BE2C (cell line): ENCODE measurements around the gene HTT-AS.

Experiments used
- DNase-seq: peaks from one replicate; pipeline ENCODE4 v3.0.0-alpha.2; 2020
- H3K27me3 ChIP-seq: fragments of 250-450 bp; sonication (Bioruptor Pico); 2 replicates; pipeline ENCODE4 v1.5.1; 2020; ENCODE audit warnings: mild to moderate bottlenecking
- H3K36me3 ChIP-seq: fragments of 250-450 bp; sonication (Bioruptor Pico); 2 replicates; pipeline ENCODE4 v1.5.1; 2020; ENCODE audit warnings: mild to moderate bottlenecking
- H3K4me1 ChIP-seq: fragments of 250-450 bp; sonication (Bioruptor Pico); 2 replicates; pipeline ENCODE4 v1.5.1; 2020
- H3K4me3 ChIP-seq: 2 replicates; pipeline ENCODE4 v1.5.1; 2011; ENCODE audit warnings: low read depth, low read length
- H3K9me3 ChIP-seq: fragments of 250-450 bp; sonication (Bioruptor Pico); 2 replicates; pipeline ENCODE4 v1.5.1; 2020
- CTCF ChIP-seq: IDR thresholded peaks from 2 replicates; pipeline ENCODE4 v1.5.1; 2012; ENCODE audit warnings: mild to moderate bottlenecking, low read depth, low read length

The HTT-AS gene

DNA sequence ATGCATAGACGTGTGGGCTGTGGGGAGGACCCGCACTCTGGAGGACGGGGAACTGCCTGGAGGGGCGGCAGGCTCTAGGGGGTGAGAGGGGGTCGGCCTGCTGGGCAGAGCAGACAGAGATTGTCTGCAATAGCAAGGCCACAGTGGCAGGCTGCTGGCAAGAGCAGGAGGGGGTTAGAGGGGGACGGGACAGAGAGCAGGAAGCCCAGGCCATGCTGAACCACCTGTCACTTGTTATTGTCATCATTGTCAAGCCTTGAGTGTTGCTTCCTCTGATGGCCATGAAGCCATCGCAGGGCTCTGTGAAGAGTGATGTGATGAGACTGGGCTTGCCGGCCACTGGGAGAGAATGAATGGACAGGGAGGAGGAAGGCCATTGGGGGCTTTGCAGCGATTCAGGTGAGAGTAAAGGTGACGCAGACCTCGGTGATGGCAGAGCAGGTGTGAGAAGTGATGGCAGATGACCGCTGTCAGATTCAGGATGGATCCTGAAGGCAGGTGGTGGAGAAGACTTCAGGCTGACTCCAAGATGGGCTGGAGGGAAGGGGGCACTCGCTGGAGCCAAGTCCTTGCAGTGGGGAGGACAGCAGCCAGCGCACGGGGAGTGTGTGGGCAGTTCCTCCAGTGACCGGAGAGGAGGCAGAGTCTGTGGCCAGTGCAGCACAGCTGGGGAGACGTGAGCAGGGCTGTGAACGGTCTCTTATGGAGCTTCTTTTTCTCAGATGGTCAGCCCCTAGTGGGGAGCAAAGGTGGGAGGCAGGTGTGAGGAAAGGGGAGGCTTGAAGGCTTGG lies 43.6 kb downstream of the HTT-AS start:
- Histone ChIP-seq H3K36me3 (no peaks in the 10 kb centered on the region), H3K4me1 (no peaks in the 10 kb centered on the region), H3K27me3 (no peaks in the 10 kb centered on the region), H3K4me3 (no peak overlapping the region), H3K9me3 (no peaks in the 10 kb centered on the region)
- no peak for TF ChIP-seq CTCF
- no peak for DNase-seq

DNA sequence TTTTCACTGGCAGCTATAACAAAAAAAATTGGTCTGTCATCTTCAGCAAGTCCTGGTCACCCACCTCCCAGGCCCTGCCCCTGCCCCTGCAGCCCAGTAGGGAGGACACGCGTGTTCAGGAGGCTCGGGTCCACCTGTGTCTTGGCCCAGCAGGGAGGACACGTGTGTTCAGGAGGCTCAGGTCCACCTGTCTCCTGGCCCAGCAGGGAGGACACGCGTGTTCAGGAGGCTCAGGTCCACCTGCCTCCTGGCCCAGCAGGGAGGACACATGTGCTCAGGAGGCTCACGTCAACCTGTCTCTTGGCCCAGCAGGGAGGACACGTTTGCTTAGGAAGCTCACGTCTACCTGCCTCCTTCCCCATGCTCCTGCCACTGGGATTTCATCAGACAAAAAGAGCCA lies 44.9 kb downstream of the HTT-AS start:
- DNase-seq, result no peak
- Histone ChIP-seq H3K36me3 (no peaks in the 10 kb centered on the region), H3K4me1 (no peaks in the 10 kb centered on the region), H3K4me3 (no peak overlapping the region), H3K9me3 (no peaks in the 10 kb centered on the region), H3K27me3 (no peaks in the 10 kb centered on the region)
- no peak for TF ChIP-seq CTCF

- Histone ChIP-seq H3K4me1 (no peaks in the 10 kb centered on the region), H3K4me3 (no peak overlapping the region), H3K36me3 (no peaks in the 10 kb centered on the region), H3K9me3 (no peaks in the 10 kb centered on the region), H3K27me3 (no peaks in the 10 kb centered on the region)
- no peak for TF ChIP-seq CTCF
- no peak for DNase-seq
Observed at GRCh38 chr4:3026540-3026939, 47.8 kb downstream of the HTT-AS start.

DNA sequence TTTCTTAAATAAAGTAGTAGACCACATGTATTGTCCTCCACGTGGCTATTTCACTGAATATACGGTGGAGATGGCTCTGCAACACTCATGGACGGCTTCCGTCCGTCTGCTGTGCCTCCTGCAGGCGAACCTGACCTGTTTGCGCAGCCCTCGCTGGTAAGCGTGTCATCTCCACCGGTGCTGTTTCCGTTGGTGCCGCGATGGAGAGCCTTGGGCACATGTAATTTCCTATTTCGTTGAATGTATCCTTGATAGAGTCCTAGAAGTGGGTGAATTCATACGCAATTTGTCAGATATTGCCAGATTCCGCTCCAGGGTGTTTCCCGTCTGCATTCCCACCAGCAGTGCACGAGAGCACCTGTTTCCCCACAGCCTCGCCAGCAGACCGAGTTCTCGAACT lies 48.5 kb downstream of the HTT-AS start:
- Histone ChIP-seq H3K4me1 (no peaks in the 10 kb centered on the region), H3K27me3 (no peaks in the 10 kb centered on the region), H3K36me3 (no peaks in the 10 kb centered on the region), H3K9me3 (no peaks in the 10 kb centered on the region), H3K4me3 (no peak overlapping the region)
- no peak for DNase-seq
- TF ChIP-seq CTCF, result no peak

GRCh38 chr4:3022651-3023050 lies 51.7 kb downstream of the HTT-AS start:
- Histone ChIP-seq H3K9me3 (no peaks in the 10 kb centered on the region), H3K27me3 (no peaks in the 10 kb centered on the region)

More at GRCh38 chr4:3022651-3023050, 51.7 kb downstream of the HTT-AS start:
- DNase-seq, result no peak
- Histone ChIP-seq H3K36me3 (no peaks in the 10 kb centered on the region), H3K4me3 (no peak overlapping the region), H3K4me1 (no peaks in the 10 kb centered on the region)
- TF ChIP-seq CTCF, result no peak
